Measurements from ENCODE around the gene MMP19.
"Not testable (repeated sequence)": the region's sequence is repeated elsewhere in the genome, so short reads cannot be mapped to it uniquely, and the experiment has no call there.

The MMP19 gene

GRCh38 chr12:55843431-55843830 is 695 bp upstream of the MMP19 start:
- DNase-seq = no peak

GRCh38 chr12:55840581-55841351 is 2.0 kb downstream of the MMP19 start:
- no peak for DNase-seq

GRCh38 chr12:55839345-55840140 is 3.2 kb downstream of the MMP19 start:
- no peak for DNase-seq

- no peak for DNase-seq
Observed at GRCh38 chr12:55838361-55838760, 4.4 kb downstream of the MMP19 start.

- DNase-seq = not testable (repeated sequence)
Observed at GRCh38 chr12:55834400-55834799, 8.3 kb downstream of the MMP19 start.

GRCh38 chr12:55833056-55833455 is 9.7 kb downstream of the MMP19 start:
- DNase-seq = no peak

- no peak for DNase-seq
Observed at GRCh38 chr12:55831447-55831815, 11.3 kb downstream of the MMP19 start.

GRCh38 chr12:55830601-55831446 is 11.9 kb downstream of the MMP19 start:
- peak; percentile 82 for DNase-seq

- peak; percentile 62 for DNase-seq
Observed at GRCh38 chr12:55829967-55830600, 12.7 kb downstream of the MMP19 start.

- no peak for DNase-seq
Observed at GRCh38 chr12:55828357-55828756, 14.4 kb downstream of the MMP19 start.

GRCh38 chr12:55827806-55828205 is 14.9 kb downstream of the MMP19 start:
- DNase-seq = no peak

GRCh38 chr12:55824726-55825125 is 18.0 kb downstream of the MMP19 start:
- no peak for DNase-seq

- DNase-seq = no peak
Observed at GRCh38 chr12:55823419-55823818, 19.3 kb downstream of the MMP19 start.

- peak; percentile 26 for DNase-seq
Observed at GRCh38 chr12:55822228-55822627, 20.5 kb downstream of the MMP19 start.

- DNase-seq = peak; percentile 25
Observed at GRCh38 chr12:55820679-55821078, 22.1 kb downstream of the MMP19 start.

GRCh38 chr12:55818886-55819285 is 23.9 kb downstream of the MMP19 start:
- DNase-seq = no peak

- peak; percentile 88 for DNase-seq
Observed at GRCh38 chr12:55818140-55818728, 24.5 kb downstream of the MMP19 start.

- DNase-seq = peak; percentile 100
Observed at GRCh38 chr12:55817345-55818139, 25.2 kb downstream of the MMP19 start, which contains the start of the genes ORMDL2 and SARNP. Gene ORMDL2, plus strand, starts transcription at chr12:55818041. Its CDS starts 959 bp downstream, at chr12:55819000. Gene SARNP, minus strand, starts transcription at chr12:55817724. Its CDS starts 23 bp downstream, at chr12:55817701.

GRCh38 chr12:55816881-55817344 is 25.8 kb downstream of the MMP19 start:
- peak; percentile 62 for DNase-seq

- no peak for DNase-seq
Observed at GRCh38 chr12:55815473-55815872, 27.3 kb downstream of the MMP19 start.

- DNase-seq = no peak
Observed at GRCh38 chr12:55814257-55814656, 28.5 kb downstream of the MMP19 start.
